LNCaP clone FGC (cell line): ENCODE results near the gene GMDS.

Experiments used
- DNase-seq: peaks from one replicate; pipeline ENCODE4 v3.0.0-alpha.2; 2011; ENCODE audit warnings: low read depth
- H3K4me3 ChIP-seq: 2 replicates; pipeline ENCODE4 v1.5.1; 2011; ENCODE audit warnings: mild to moderate bottlenecking, low read depth, low read length, control low read depth
- TF ChIP-seq, protein P1 (sequence below): IDR thresholded peaks from 2 replicates; pipeline ENCODE4 v1.5.1; 2012; ENCODE audit warnings: mild to moderate bottlenecking; ENCODE audit not compliant: control insufficient read depth, insufficient read depth; ENCODE audit errors: extremely low read depth

The GMDS gene

DNA sequence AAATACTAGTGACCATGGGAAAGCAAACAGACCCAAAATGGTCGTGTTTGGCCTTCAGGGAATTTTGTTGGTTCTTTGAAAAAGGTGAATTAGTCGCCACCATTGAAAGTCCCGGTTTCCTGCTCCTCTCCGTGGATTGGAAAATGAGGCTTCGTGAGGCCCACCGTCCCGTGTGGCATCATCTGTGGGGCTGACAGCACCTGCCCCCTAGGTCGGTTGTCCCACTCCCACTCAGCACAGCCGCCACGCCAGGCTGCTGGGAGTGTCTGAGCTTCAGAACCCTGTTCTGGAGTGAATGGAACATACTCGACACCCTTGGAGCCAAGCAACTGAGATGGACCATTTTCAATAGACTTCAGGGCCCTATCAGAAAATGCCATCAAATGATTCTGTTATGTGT lies 668.7 kb downstream of the GMDS start:
- no peak overlapping the region for H3K4me3 ChIP-seq
- TF ChIP-seq, protein P1, sequence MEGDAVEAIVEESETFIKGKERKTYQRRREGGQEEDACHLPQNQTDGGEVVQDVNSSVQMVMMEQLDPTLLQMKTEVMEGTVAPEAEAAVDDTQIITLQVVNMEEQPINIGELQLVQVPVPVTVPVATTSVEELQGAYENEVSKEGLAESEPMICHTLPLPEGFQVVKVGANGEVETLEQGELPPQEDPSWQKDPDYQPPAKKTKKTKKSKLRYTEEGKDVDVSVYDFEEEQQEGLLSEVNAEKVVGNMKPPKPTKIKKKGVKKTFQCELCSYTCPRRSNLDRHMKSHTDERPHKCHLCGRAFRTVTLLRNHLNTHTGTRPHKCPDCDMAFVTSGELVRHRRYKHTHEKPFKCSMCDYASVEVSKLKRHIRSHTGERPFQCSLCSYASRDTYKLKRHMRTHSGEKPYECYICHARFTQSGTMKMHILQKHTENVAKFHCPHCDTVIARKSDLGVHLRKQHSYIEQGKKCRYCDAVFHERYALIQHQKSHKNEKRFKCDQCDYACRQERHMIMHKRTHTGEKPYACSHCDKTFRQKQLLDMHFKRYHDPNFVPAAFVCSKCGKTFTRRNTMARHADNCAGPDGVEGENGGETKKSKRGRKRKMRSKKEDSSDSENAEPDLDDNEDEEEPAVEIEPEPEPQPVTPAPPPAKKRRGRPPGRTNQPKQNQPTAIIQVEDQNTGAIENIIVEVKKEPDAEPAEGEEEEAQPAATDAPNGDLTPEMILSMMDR, result no peak
- DNase-seq, result no peak

DNA sequence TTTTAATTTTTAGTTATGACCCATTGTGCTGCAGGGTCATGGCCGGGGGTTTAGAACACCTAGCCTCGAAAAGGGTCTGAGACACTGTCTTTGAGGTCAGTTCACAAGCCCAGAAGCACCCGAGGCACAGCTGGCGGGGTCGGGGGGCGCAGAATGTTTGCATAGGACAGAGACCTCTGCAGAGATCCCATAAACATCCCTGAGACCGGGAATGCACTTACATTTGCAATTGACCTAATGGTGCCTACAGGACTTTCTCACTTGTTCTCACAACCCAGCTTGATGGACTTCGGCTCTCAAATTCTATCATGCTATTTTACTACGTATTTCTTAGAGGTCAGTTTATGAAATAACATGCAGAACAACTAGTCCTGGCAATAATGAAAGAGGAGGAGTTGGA lies 669.2 kb downstream of the GMDS start:
- no peak for DNase-seq
- no peak overlapping the region for H3K4me3 ChIP-seq
- TF ChIP-seq, protein P1, result no peak

DNA sequence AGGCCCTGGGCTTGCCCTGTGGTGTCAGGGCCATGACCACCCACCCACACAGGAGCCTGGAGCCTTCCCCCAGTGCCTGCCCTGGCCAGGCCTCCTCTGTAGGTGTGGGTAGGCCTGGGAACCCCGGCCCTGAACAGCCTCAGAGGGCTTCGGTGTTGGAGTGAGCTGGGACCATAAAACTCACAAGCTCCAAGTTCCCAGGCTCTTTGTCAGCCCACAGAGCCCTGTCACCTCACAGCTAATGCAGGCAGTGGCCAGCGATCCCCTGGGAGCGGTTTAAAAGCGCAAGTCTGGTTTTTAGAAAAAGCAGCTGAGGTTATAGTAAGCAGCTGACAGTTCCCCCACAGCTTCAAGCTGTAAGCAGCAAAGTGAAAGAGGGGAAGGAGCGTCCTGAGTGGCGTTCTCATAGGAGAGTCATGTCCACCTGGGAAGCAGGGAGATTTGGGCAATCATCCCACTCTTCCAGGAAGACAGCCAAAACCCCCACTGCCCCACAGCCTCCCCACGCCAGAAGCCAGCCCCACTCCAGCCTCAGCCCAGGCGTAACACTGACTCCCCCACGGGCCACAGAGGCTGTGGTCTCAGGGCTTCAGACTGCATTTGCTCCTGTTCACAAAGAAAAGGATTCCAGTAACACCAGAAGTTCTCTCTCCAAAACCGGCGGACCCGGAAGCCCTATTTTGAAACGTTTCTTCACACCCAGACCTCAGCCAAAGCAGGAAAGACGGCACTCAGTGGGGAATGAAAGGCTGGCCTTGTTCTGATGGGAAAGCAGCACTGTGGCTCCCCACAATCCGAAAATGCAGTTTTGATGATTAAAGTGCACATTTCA lies 670.0 kb downstream of the GMDS start:
- TF ChIP-seq, protein P1, result no peak
- H3K4me3 ChIP-seq, result no peak overlapping the region
- DNase-seq, result no peak

DNA sequence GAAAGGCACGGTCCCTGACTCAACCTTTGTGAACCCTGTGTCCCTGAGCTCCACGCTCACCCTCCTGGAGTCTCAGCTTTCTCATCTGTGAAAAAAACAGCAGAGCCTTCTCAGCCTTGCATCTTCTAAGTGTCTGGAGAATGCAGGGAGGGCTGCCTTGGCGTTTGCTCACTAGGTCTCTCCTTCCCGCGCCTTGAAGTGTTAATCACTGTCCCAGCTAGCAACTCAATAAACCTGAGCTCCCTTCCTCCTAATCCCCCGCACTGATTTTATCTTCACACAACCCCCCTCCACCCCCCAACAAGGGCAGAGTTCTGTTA lies 670.6 kb downstream of the GMDS start:
- H3K4me3 ChIP-seq, result no peak overlapping the region
- TF ChIP-seq, protein P1, result no peak
- no peak for DNase-seq

DNA sequence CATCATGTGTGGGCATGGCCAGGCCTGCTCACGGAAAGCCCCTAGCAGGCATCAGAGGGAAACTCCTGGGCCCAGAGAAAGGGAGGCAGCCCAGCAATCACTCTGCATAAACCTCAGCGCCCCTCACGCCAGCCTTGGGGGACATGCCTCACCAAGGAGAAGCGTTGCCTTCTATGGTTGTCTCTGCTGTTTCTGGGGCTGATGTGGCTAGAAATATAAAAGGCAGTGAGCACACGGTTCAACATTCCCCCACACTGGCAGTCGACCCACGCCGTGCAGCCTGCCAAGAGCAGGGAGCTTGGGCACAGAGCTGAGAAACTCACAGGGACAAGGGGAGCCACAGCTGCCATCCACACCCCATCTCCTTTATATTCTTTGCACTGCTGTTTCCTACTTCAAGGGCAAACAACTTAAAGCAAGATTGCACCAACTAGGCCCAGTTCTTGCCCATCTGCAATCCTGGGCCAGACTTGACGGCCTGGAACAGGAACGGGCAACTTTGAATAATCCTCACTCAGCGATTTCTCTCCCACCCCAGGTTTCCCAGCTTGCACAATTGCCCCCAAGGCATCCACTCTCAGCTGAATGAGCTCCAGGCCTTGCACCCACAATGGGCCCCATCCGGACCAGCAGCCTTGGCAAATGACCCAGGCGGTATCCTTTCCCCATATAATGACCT lies 671.2 kb downstream of the GMDS start:
- DNase-seq, result no peak
- H3K4me3 ChIP-seq, result no peak overlapping the region
- TF ChIP-seq, protein P1, result no peak
